Mesendoderm (in vitro differentiated cells): ENCODE results near the gene DDX23.
A peak's percentile ranks its signal among the peaks of the same experiment; 100 is the strongest.

Experiments used
- DNase-seq: peaks from one replicate; pipeline ENCODE4 v3.0.0; 2013
- H2AK5ac ChIP-seq: 2 replicates; pipeline ENCODE4 v1.6.1; 2013; ENCODE audit warnings: low read length, inconsistent platforms
- H2BK120ac ChIP-seq: 2 replicates; pipeline ENCODE4 v1.6.1; 2013; ENCODE audit warnings: low read depth, mild to moderate bottlenecking, low read length, moderate library complexity, mixed read lengths
- H2BK15ac ChIP-seq: replicated peaks from 2 replicates; pipeline ENCODE4 v1.6.1; 2013; ENCODE audit warnings: low read depth, mild to moderate bottlenecking, moderate library complexity
- H2BK5ac ChIP-seq: 2 replicates; pipeline ENCODE4 v1.6.1; 2013; ENCODE audit warnings: low read length, inconsistent platforms
- H3K18ac ChIP-seq: 2 replicates; pipeline ENCODE4 v1.6.1; 2013; ENCODE audit warnings: mild to moderate bottlenecking, low read length, mixed read lengths
- H3K23ac ChIP-seq: one replicate; pipeline ENCODE4 v1.6.1; 2013; ENCODE audit warnings: low read length
- H3K27ac ChIP-seq: 2 replicates; pipeline ENCODE4 v1.5.1; 2013; ENCODE audit warnings: low read depth, mild to moderate bottlenecking, inconsistent platforms, low read length, moderate library complexity
- H3K27me3 ChIP-seq: 2 replicates; pipeline ENCODE4 v1.6.1; 2013; ENCODE audit warnings: low read length, control low read depth, mild to moderate bottlenecking, inconsistent platforms; ENCODE audit not compliant: insufficient read depth, poor library complexity
- H3K36me3 ChIP-seq: 2 replicates; pipeline ENCODE4 v1.6.1; 2013; ENCODE audit warnings: low read length, inconsistent platforms; ENCODE audit not compliant: control insufficient read depth, insufficient read depth
- H3K4ac ChIP-seq: one replicate; pipeline ENCODE4 v1.6.1; 2013; ENCODE audit warnings: low read depth, mild to moderate bottlenecking, low read length, moderate library complexity
- H3K4me1 ChIP-seq: 2 replicates; pipeline ENCODE4 v1.6.1; 2013; ENCODE audit warnings: low read depth, low read length, inconsistent platforms; ENCODE audit not compliant: control insufficient read depth
- H3K4me2 ChIP-seq: 2 replicates; pipeline ENCODE4 v1.6.1; 2013; ENCODE audit warnings: low read length
- H3K4me3 ChIP-seq: 2 replicates; pipeline ENCODE4 v1.5.1; 2013; ENCODE audit warnings: mild to moderate bottlenecking, low read length
- H3K56ac ChIP-seq: one replicate; pipeline ENCODE4 v1.6.1; 2013; ENCODE audit warnings: low read length
- H3K79me1 ChIP-seq: 2 replicates; pipeline ENCODE4 v1.6.1; 2013; ENCODE audit warnings: low read length, inconsistent platforms
- H3K79me2 ChIP-seq: 2 replicates; pipeline ENCODE4 v1.6.1; 2013; ENCODE audit warnings: mild to moderate bottlenecking, low read length; ENCODE audit not compliant: control insufficient read depth, insufficient read depth
- H3K9ac ChIP-seq: 2 replicates; pipeline ENCODE4 v1.6.1; 2013; ENCODE audit warnings: low read length, inconsistent platforms
- H4K5ac ChIP-seq: one replicate; pipeline ENCODE4 v1.6.1; 2013; ENCODE audit warnings: low read length
- H4K8ac ChIP-seq: one replicate; pipeline ENCODE4 v1.6.1; 2013; ENCODE audit warnings: low read depth, mild to moderate bottlenecking, control low read depth, low read length, moderate library complexity
- WGBS: extraction: QIAGEN DNeasy Blood & Tissue Kit; methylation state at CpG from one replicate; pipeline ENCODE4 v1.1.7; 2013; ENCODE audit warnings: low lambda C conversion rate, missing lambda C conversion rate; ENCODE audit not compliant: insufficient coverage; ENCODE audit errors: extremely low coverage; 5-methylcytosine and 5-hydroxymethylcytosine counted together

Gene DDX23

DNA sequence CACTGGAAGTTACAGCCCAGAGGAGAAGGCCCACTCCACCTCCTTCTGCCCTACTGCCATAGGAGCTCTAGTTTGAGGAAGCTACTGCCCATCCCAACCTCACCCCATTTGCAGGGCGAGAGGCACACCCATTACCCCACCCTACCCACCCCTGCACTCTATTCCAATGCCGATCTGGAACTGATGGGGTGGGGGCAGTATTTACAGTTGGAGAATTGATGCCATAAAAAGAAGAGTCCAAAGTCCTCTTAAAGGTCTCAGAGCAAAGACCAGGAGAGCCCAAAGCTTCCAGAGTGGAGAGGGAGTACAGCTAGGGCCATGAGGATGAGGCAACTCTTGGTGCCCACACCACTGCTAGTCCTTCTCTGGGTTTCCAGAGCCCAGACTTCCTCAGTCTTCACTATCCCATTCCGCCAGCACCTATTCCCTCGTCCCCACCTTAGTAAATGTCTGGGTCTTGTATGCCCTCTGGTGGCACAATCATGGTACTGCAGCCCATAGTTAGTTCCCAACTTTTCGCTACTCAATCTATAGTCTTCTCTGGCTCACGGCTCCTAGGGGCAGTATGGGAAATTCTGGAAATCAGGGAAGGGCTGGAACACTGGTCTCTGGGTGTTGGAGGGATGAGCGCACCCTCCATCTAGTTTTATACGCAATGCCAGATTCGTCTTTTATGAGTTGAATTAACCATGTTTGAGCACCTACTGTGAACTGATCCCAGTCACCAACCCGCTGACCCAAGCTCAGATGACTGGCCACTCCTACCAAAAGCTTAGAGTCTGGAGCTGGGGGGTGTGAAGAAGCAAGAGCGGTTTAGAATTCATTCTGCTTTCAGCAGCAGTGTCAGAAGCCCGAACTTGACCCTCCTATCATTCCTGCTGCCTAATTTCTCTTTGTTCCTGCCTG, 56.2 kb downstream of the DDX23 start:
- Histone ChIP-seq H3K9ac (no peak overlapping the region), H3K36me3 (no peaks in the 10 kb centered on the region), H2BK5ac (no peak overlapping the region), H3K4me2 (no peak overlapping the region), H2AK5ac (no peak overlapping the region), H3K18ac (no peak overlapping the region), H2BK15ac (no peak overlapping the region), H3K23ac (no peak overlapping the region), H4K5ac (no peak overlapping the region), H3K56ac (no peak overlapping the region), H4K8ac (no peak overlapping the region), H3K27me3 (no peaks in the 10 kb centered on the region), H3K27ac (no peak overlapping the region), H3K4me1 (no peaks in the 10 kb centered on the region), H3K4ac (no peak overlapping the region), H3K4me3 (no peak overlapping the region), H2BK120ac (no peak overlapping the region), H3K79me1 (no peaks in the 10 kb centered on the region), H3K79me2 (no peaks in the 10 kb centered on the region)
- WGBS, result no CpG with 5 or more reads among the region's 12 CpGs
- DNase-seq, result peak; percentile 93

DNA sequence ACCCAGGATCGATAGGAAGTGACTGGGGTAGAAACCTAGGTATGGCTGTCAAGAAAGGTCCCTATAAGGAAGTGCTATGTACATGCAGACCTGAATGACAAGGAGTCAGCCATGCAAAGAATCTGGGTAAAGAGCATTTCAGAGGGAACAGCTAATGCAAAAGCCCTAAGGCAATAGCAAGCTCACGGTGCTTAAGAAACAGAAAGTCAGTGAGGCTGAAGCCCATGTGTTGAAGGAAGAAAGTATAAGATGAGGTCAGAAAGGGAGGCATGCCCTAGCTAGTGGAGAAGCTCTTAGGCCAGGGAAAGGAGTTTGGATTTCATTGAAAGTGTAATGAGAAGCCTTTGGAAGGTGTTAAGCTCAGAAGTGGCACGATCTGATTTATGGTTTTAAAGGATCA, 57.1 kb downstream of the DDX23 start:
- no peak overlapping the region for H3K4me3 ChIP-seq
- no peak overlapping the region for H4K8ac ChIP-seq
- no peaks in the 10 kb centered on the region for H3K36me3 ChIP-seq
- no peaks in the 10 kb centered on the region for H3K4me1 ChIP-seq
- no peak overlapping the region for H4K5ac ChIP-seq
- H2BK120ac ChIP-seq, result no peak overlapping the region
- H3K4me2 ChIP-seq, result no peak overlapping the region
- no peak overlapping the region for H3K56ac ChIP-seq
- no peak overlapping the region for H2AK5ac ChIP-seq
- H3K79me1 ChIP-seq, result no peaks in the 10 kb centered on the region
- no peaks in the 10 kb centered on the region for H3K27me3 ChIP-seq
- WGBS, result no CpG with 5 or more reads among the region's 3 CpGs
- DNase-seq, result peak; percentile 94
- no peak overlapping the region for H3K23ac ChIP-seq
- H3K4ac ChIP-seq, result no peak overlapping the region
- no peak overlapping the region for H3K9ac ChIP-seq
- H2BK15ac ChIP-seq, result no peak overlapping the region
- H2BK5ac ChIP-seq, result no peak overlapping the region
- no peak overlapping the region for H3K27ac ChIP-seq
- no peak overlapping the region for H3K18ac ChIP-seq
- no peaks in the 10 kb centered on the region for H3K79me2 ChIP-seq

DNA sequence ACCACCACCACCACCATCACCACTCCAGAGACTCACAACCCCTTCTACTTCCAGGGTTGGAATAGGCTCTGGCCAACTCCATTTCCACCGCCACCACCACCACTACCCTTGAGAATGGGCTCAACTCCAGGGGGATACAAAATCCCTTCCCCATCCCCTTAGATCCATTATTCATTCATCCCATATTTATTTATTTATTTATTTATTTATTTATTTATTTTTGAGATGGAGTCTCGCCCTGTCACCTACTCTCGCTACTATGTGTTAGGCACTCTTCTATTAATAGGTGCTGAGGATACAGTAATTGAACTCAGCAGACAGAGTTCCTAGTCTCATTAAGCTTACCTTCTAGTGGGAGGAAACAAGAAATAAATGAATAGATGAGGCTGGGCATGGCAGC, 58.3 kb downstream of the DDX23 start:
- no peak overlapping the region for H4K5ac ChIP-seq
- no peak for DNase-seq
- H3K27ac ChIP-seq, result no peak overlapping the region
- no peaks in the 10 kb centered on the region for H3K79me1 ChIP-seq
- H3K36me3 ChIP-seq, result no peaks in the 10 kb centered on the region
- no peak overlapping the region for H3K18ac ChIP-seq
- H2BK120ac ChIP-seq, result no peak overlapping the region
- no CpG with 5 or more reads among the region's 3 CpGs for WGBS
- H3K4me3 ChIP-seq, result no peak overlapping the region
- no peak overlapping the region for H3K4ac ChIP-seq
- H3K56ac ChIP-seq, result no peak overlapping the region
- H4K8ac ChIP-seq, result no peak overlapping the region
- H3K23ac ChIP-seq, result no peak overlapping the region
- no peaks in the 10 kb centered on the region for H3K79me2 ChIP-seq
- H2BK5ac ChIP-seq, result no peak overlapping the region
- no peak overlapping the region for H3K4me2 ChIP-seq
- H2AK5ac ChIP-seq, result no peak overlapping the region
- no peak overlapping the region for H3K9ac ChIP-seq
- no peaks in the 10 kb centered on the region for H3K4me1 ChIP-seq
- no peaks in the 10 kb centered on the region for H3K27me3 ChIP-seq
- no peak overlapping the region for H2BK15ac ChIP-seq

DNA sequence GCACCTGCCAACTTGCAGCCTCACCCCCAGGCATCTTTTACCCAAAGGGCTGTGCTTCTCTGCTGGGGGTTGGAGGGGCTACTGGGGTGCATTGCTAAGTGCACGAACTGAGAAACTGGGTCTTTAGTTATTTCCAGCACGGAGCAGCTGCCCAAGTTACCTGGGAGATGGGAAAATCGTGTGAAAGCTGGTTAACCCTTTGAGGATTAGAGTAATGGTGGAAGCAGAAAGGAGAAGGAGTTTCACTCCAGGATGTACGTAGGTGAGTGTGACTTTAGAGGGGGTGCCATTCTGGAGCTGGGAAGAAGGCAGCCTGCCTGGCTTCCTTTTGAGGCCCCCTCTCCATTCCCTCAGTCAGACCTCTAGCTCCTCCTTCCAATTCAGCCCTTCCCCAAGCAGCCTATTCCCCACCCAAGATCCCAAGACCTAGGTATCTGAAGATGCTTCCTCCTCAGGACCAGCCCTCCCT, 62.1 kb downstream of the DDX23 start:
- H4K8ac ChIP-seq, result no peak overlapping the region
- peak overlapping the region; percentile 84 for H3K56ac ChIP-seq
- no peak for DNase-seq
- H3K36me3 ChIP-seq, result no peaks in the 10 kb centered on the region
- no peaks in the 10 kb centered on the region for H3K4me1 ChIP-seq
- H3K18ac ChIP-seq, result peak overlapping the region; percentile 54
- H3K79me1 ChIP-seq, result no peaks in the 10 kb centered on the region
- H2BK5ac ChIP-seq, result no peak overlapping the region
- H3K27ac ChIP-seq, result no peak overlapping the region
- no peak overlapping the region for H2BK120ac ChIP-seq
- H3K4me2 ChIP-seq, result peak overlapping the region; percentile 61
- no CpG with 5 or more reads among the region's 4 CpGs for WGBS
- H3K79me2 ChIP-seq, result no peaks in the 10 kb centered on the region
- H3K4ac ChIP-seq, result no peak overlapping the region
- no peaks in the 10 kb centered on the region for H3K27me3 ChIP-seq
- H2AK5ac ChIP-seq, result no peak overlapping the region
- H3K23ac ChIP-seq, result no peak overlapping the region
- no peak overlapping the region for H3K9ac ChIP-seq
- H3K4me3 ChIP-seq, result no peak overlapping the region
- H2BK15ac ChIP-seq, result no peak overlapping the region
- no peak overlapping the region for H4K5ac ChIP-seq

DNA sequence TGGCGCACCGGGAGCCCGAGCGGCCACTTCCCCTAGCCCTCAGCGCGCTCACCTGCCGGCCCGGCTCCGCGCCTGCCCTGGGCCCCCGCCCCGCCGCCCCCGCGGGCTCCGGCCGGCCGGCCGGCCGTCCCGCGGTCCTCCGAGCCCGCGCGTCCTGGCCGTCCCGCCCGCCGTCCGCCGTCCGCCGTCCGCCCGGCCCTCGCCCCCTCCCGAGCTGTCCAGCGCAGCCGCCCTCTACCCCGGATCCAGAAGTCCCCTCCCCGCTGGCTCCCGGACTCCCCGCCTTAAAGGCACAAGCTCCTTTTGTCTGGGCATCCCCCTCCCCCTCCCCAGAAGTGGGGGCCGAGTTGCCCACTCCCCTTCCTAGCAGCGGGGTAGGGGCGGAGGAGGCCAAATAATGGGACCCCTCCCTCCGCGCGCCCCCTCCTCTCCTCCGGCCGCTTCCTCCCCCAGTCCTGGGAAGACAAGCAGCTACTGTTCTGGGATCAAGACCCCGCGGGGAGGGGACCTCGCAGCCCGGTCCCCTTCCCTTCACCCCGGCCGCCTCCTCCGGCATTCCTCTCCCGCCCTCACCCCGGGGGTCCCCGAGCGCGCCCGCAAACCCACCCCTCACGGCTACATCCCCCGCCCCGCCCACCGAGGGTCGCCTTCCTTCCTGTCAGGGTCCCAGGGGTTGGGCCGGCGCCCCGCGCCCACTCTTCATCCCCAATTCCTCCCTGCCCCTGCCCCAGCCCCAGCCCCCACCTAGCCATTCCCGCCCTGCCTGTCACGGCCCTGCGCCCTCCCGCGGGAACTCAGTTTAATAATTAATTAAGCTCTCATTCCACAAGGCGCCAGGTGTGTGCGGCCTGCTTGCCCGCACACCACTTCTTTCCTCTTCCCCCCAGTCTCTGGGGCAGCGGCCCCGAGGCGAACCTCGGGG, 62.8 kb downstream of the DDX23 start, which contains the start of gene ADCY6:
Gene ADCY6, minus strand, starts transcription at position 236 of the 922 bp plus-strand sequence. CDS start 5,655 bp downstream, outside the sequence.
- peak; percentile 86 for DNase-seq
- Histone ChIP-seq H3K4me1 (no peaks in the 10 kb centered on the region), H3K27ac (peak within 1 kb of the TSS; percentile 34), H4K8ac (no peak within 1 kb of the TSS), H3K4me2 (peak within 1 kb of the TSS; percentile 75), H3K27me3 (no peaks in the 10 kb centered on the region), H3K23ac (peak within 1 kb of the TSS; percentile 45), H3K4ac (peak within 1 kb of the TSS; percentile 36), H4K5ac (no peak within 1 kb of the TSS), H2BK5ac (no peak within 1 kb of the TSS), H2AK5ac (no peak within 1 kb of the TSS), H3K18ac (peak within 1 kb of the TSS; percentile 54), H2BK15ac (no peak within 1 kb of the TSS), H3K4me3 (peak within 1 kb of the TSS; percentile 80), H3K79me1 (no peaks in the 10 kb centered on the region), H3K36me3 (no peaks in the 10 kb centered on the region), H3K9ac (peak within 1 kb of the TSS; percentile 78), H3K79me2 (no peaks in the 10 kb centered on the region), H2BK120ac (peak within 1 kb of the TSS; percentile 18), H3K56ac (peak within 1 kb of the TSS; percentile 88)
- WGBS, result no CpG with 5 or more reads among the region's 86 CpGs
